Measurements from ENCODE around the gene ZFPM1. TPM values are rescaled to one million over a fixed set of nuclear protein-coding genes. Genes with fewer than 3 reads are reported as not detected.
A peak's percentile ranks its signal among the peaks of the same experiment; 100 is the strongest.

ZFPM1 gene
- total RNA-seq, 1 experiment from 2014 or later = 5.0 TPM

- ChIA-PET POLR2A (interaction anchor here (0.6 to 1.4 kb wide), 2 partner anchors 118 to 1420 kb away, joined by 3 to 5 read pairs; partner anchors contain the start of gene ZC3H18), CTCF (interaction anchor here (0.7 to 0.8 kb wide), 2 partner anchors 83 to 714 kb away, joined by 3 read pairs; no protein-coding TSS in a partner anchor)
- no TSS peak for BruUV-seq (replicated peaks)
- H3K4me1 Mint-ChIP-seq (ENCODE audit: insufficient read depth, unreplicated experiment) = no peaks in the 10 kb centered on the region
- intact Hi-C loops (cut with micrococcal nuclease) = no loop called here
- H3K27ac Mint-ChIP-seq (ENCODE audit: low read depth, unreplicated experiment) = peak overlapping the region; percentile 76
- DNase-seq (ENCODE audit: unreplicated experiment) = peak; percentile 92
- H3K36me3 Mint-ChIP-seq (ENCODE audit: insufficient read depth, unreplicated experiment) = no peaks in the 10 kb centered on the region
- TF ChIP-seq CTCF (IDR thresholded peaks at IDR 0.05; ENCODE audit: unreplicated experiment) = no peak
- peaks cover 22% of the 10 kb centered on the region for H3K27me3 Mint-ChIP-seq (ENCODE audit: insufficient read depth, unreplicated experiment)
- no peaks in the 10 kb centered on the region for H3K9me3 Mint-ChIP-seq (ENCODE audit: unreplicated experiment)
- peak overlapping the region; percentile 87 for H3K4me3 Mint-ChIP-seq (ENCODE audit: unreplicated experiment)
Observed at GRCh38 chr16:88452482-88453216, 431 bp upstream of the ZFPM1 start.

GRCh38 chr16:88453611-88454522 lies 787 bp downstream of the ZFPM1 start:
- BruUV-seq (replicated peaks) = no TSS peak

GRCh38 chr16:88454523-88454947 lies 1.5 kb downstream of the ZFPM1 start:
- Mint-ChIP-seq H3K4me1 (ENCODE audit: insufficient read depth, unreplicated experiment) (no peaks in the 10 kb centered on the region), H3K27me3 (ENCODE audit: insufficient read depth, unreplicated experiment) (peaks cover 4% of the 10 kb centered on the region), H3K4me3 (ENCODE audit: unreplicated experiment) (peak overlapping the region; percentile 87), H3K36me3 (ENCODE audit: insufficient read depth, unreplicated experiment) (no peaks in the 10 kb centered on the region), H3K27ac (ENCODE audit: low read depth, unreplicated experiment) (no peak overlapping the region), H3K9me3 (ENCODE audit: unreplicated experiment) (no peaks in the 10 kb centered on the region)
- intact Hi-C loops (cut with micrococcal nuclease) = no loop called here
- no peak for TF ChIP-seq CTCF (IDR thresholded peaks at IDR 0.05; ENCODE audit: unreplicated experiment)
- DNase-seq (ENCODE audit: unreplicated experiment) = no peak
- BruUV-seq (replicated peaks) = no TSS peak
- ChIA-PET POLR2A (interaction anchor here (0.7 to 1.0 kb wide), 2 partner anchors 116 to 125 kb away, joined by 3 to 4 read pairs; partner anchors contain the start of gene ZC3H18), CTCF (no interaction called here)

More at GRCh38 chr16:88453611-88454522, 787 bp downstream of the ZFPM1 start:
- no peak overlapping the region for H3K27ac Mint-ChIP-seq (ENCODE audit: low read depth, unreplicated experiment)
- ChIA-PET CTCF (no interaction called here), POLR2A (interaction anchor here (0.7 to 1.0 kb wide), 2 partner anchors 12 to 117 kb away, joined by 3 to 4 read pairs; partner anchors contain the start of gene ZC3H18)
- no peak for TF ChIP-seq CTCF (IDR thresholded peaks at IDR 0.05; ENCODE audit: unreplicated experiment)
- H3K36me3 Mint-ChIP-seq (ENCODE audit: insufficient read depth, unreplicated experiment) = no peaks in the 10 kb centered on the region
- no peaks in the 10 kb centered on the region for H3K4me1 Mint-ChIP-seq (ENCODE audit: insufficient read depth, unreplicated experiment)
- DNase-seq (ENCODE audit: unreplicated experiment) = no peak
- no peaks in the 10 kb centered on the region for H3K9me3 Mint-ChIP-seq (ENCODE audit: unreplicated experiment)
- peaks cover 11% of the 10 kb centered on the region for H3K27me3 Mint-ChIP-seq (ENCODE audit: insufficient read depth, unreplicated experiment)
- intact Hi-C loops (cut with micrococcal nuclease) = no loop called here
- H3K4me3 Mint-ChIP-seq (ENCODE audit: unreplicated experiment) = peak overlapping the region; percentile 87
